CD4-positive, CD25-positive, alpha-beta regulatory T cell (primary cell): ENCODE data around the gene RUNX1. TPM values are rescaled to one million over a fixed set of nuclear protein-coding genes. Genes with fewer than 3 reads are reported as not detected.

Source experiments
- ATAC-seq, 2 donors: fragments of 150-1000 bp; cut with Tn5 transposase; one replicate each; pipeline ENCODE4 v1.10.0; 2021; ENCODE audit warnings: low read depth in 2 of 2, moderate number of reproducible peaks in 2 of 2, moderate library complexity in 1 of 2
- DNase-seq, 3 donors: peaks; one replicate each; pipeline versions ENCODE4 v3.0.0 to v3.0.0-alpha.2; 2012 to 2022; ENCODE audit warnings: mixed read lengths in 1 of 3
- H3K27ac ChIP-seq: one replicate; pipeline ENCODE4 v1.7.0; 2013; ENCODE audit warnings: mild to moderate bottlenecking, low read length; ENCODE audit not compliant: insufficient read depth, poor library complexity, severe bottlenecking
- H3K27me3 ChIP-seq: one replicate; pipeline ENCODE4 v1.7.0; 2013; ENCODE audit warnings: low read length; ENCODE audit not compliant: control insufficient read depth, insufficient read depth
- H3K36me3 ChIP-seq: one replicate; pipeline ENCODE4 v1.7.0; 2013; ENCODE audit warnings: mild to moderate bottlenecking, low read length, moderate library complexity; ENCODE audit not compliant: control insufficient read depth, insufficient read depth
- H3K4me1 ChIP-seq: 2 replicates; pipeline ENCODE4 v1.7.0; 2013; ENCODE audit warnings: mild to moderate bottlenecking, low read length; ENCODE audit not compliant: insufficient read depth, control insufficient read depth, poor library complexity, severe bottlenecking
- H3K4me3 ChIP-seq: one replicate; pipeline ENCODE4 v1.7.0; 2013; ENCODE audit warnings: low read depth, mild to moderate bottlenecking, low read length, moderate library complexity
- H3K9me3 ChIP-seq, 2 experiments: 1 replicate in 1 of 2; 2 replicates in 1 of 2; pipeline ENCODE4 v1.7.0; 2013; ENCODE audit warnings: low read length in 2 of 2, mild to moderate bottlenecking in 1 of 2, moderate library complexity in 1 of 2; ENCODE audit not compliant: control insufficient read depth in 2 of 2
- H3K27ac Mint-ChIP-seq, 3 donors: one replicate each; pipeline ENCODE4 v1.8.0; 2020 to 2022; ENCODE audit warnings: mild to moderate bottlenecking in 3 of 3, mixed read lengths in 3 of 3, moderate library complexity in 2 of 3
- H3K27me3 Mint-ChIP-seq: one replicate; pipeline ENCODE4 v1.8.0; 2022; ENCODE audit warnings: mild to moderate bottlenecking, mixed read lengths
- H3K36me3 Mint-ChIP-seq: one replicate; pipeline ENCODE4 v1.8.0; 2020; ENCODE audit warnings: mixed read lengths
- H3K4me1 Mint-ChIP-seq, 4 donors: one replicate each; pipeline ENCODE4 v1.8.0; 2020 to 2022; ENCODE audit warnings: mixed read lengths in 4 of 4, mild to moderate bottlenecking in 1 of 4
- H3K4me3 Mint-ChIP-seq, 4 donors: one replicate each; pipeline ENCODE4 v1.8.0; 2020 to 2022; ENCODE audit warnings: mild to moderate bottlenecking in 4 of 4, mixed read lengths in 4 of 4, moderate library complexity in 3 of 4
- H3K9me3 Mint-ChIP-seq, 7 donors: one replicate each; pipeline ENCODE4 v1.8.0; 2020 to 2022; ENCODE audit warnings: mixed read lengths in 7 of 7, mild to moderate bottlenecking in 3 of 7, moderate library complexity in 2 of 7
- polyA plus RNA-seq, 4 donors: library from polyadenylated mRNA; unstranded; fragments of 300-500 nt; fragmentation: Illumina TruSeq; gene quantifications; one replicate each; pipeline ENCODE4 v1.2.3, GENCODE V29; 2021
- total RNA-seq: library from RNA; stranded (reverse); gene quantifications from one replicate; pipeline ENCODE4 v1.2.3, GENCODE V29; 2022

RUNX1 gene
- total and polyA plus RNA-seq, 5 donors from 2014 or later: 14.2 to 133 (median 21.4) TPM

DNA sequence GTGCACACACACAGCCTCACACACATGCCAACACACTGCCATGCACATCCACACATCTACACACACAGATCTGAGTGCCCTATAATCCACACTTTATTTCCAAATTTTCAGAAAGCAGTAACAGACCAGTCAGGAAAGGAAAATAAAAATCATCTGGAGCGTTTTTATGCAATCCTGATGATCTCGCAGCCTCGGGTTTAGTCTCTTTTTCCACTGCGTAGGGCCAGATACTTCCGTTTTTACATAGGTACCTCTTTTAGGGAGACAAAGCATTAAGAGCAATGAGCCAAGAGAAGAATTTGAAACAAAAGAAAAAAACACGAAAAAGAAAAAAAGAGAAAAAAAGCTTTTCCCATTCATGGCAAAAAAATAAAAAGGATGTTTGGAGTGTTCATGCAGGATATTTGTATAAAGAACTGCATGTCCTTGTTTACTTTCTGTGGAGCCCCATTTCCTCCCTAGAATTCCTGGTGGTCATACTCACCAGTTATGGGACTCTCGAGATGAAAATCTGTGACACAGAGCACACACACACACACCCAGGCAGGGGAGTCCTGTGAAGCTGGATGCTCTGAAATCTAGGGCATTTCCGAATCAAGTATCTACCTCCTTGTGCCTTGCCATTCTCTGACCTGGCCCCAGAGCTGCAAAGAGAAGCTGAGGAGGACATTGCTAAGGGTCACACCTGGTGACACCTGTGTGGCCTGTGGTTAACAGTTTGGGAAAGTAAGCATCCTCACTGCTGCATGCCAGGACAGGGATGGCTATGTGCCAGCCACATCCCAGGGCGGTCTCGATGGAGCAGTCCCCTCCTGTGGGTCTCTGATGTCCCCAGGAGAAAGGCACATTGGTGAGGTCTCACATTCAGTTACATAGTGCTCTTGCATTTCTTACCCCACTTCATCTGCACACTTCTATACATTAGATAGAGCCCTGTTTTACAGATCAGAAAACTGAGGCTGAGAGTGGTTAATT is 83.6 kb downstream of the RUNX1 start:
- DNase-seq: no peak
- no peak overlapping the region for H3K4me3 ChIP-seq
- peaks cover 20% of the 10 kb centered on the region for H3K36me3 ChIP-seq
- ATAC-seq: no peak
- peaks cover 35% of the 10 kb centered on the region for H3K36me3 Mint-ChIP-seq
- peak overlapping the region in 3 of 4 donors; percentile 2 to 24 (median 14) for H3K4me3 Mint-ChIP-seq
- no peaks in the 10 kb centered on the region for H3K27me3 ChIP-seq
- no peaks in the 10 kb centered on the region for H3K9me3 ChIP-seq
- H3K4me1 Mint-ChIP-seq: peaks cover 40 to 94% (median 69%) of the 10 kb centered on the region in 4 donors
- H3K4me1 ChIP-seq: peaks cover 54% of the 10 kb centered on the region
- no peaks in the 10 kb centered on the region for H3K9me3 Mint-ChIP-seq
- H3K27ac Mint-ChIP-seq: peak overlapping the region in 1 of 3 donors; percentile 28
- H3K27ac ChIP-seq: no peak overlapping the region
- no peaks in the 10 kb centered on the region for H3K27me3 Mint-ChIP-seq

DNA sequence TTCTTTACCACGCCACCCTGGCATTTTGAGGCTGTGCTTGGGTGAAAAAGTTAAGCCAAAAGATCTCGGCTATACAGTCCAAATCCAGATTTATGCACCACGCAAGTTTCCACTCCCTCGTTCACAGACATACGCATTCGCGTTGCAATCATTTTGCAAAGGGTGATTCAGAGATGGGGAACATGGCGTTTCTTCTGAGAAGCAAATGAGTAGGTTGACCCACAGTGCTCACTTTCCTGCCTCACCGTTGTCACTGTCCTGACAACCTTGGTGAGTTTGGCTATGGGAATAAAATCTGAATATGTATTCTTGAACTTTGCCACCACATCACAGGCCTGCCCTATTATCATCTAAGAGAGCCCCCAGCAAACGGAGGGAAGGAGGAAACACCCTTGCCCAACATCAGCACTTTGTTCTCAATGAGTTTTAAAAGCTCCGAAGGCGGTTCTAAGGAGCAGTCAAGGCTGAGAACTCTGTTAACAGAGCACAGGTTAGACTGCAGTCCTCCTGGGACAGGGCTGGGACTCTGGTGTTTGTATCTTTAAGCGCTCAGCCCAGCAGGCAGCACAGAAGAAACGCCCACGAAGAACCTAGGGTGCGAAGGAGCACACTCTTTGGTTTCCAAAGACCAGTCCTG is 86.4 kb downstream of the RUNX1 start:
- peaks cover 21% of the 10 kb centered on the region for H3K36me3 ChIP-seq
- H3K4me3 Mint-ChIP-seq: peak overlapping the region in 2 of 4 donors; percentile 38 to 50
- ATAC-seq (no peak), DNase-seq (no peak)
- no peak overlapping the region for H3K27ac ChIP-seq
- no peaks in the 10 kb centered on the region for H3K9me3 ChIP-seq
- peaks cover 26% of the 10 kb centered on the region for H3K4me1 ChIP-seq
- peaks cover 43% of the 10 kb centered on the region for H3K36me3 Mint-ChIP-seq
- H3K4me1 Mint-ChIP-seq: peaks cover 23 to 87% (median 63%) of the 10 kb centered on the region in 4 donors
- peak overlapping the region in 2 of 3 donors; percentile 60 to 64 for H3K27ac Mint-ChIP-seq
- no peaks in the 10 kb centered on the region for H3K27me3 ChIP-seq
- peak overlapping the region; percentile 33 for H3K4me3 ChIP-seq
- no peaks in the 10 kb centered on the region for H3K9me3 Mint-ChIP-seq
- H3K27me3 Mint-ChIP-seq: no peaks in the 10 kb centered on the region

DNA sequence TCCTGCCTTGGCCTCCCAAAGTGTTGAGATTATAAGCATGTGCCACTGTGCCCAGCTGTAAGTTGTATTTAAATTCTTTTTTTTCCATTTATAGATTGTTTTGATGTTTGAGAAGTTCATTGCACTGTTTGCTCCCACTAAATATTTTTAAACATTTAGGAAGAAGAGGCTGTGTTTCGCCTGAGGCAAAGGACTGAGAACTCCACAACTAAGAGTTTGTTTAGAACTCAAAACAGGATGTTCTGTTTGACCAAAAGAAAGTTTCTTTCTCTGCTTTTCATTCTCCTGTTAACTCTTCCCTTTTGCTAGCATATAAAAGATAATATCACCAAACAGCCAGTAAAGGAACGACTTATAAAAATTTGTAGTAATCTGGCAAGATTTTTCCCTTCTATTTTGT is 87.0 kb downstream of the RUNX1 start:
- ATAC-seq (no peak), DNase-seq (no peak)
- H3K36me3 ChIP-seq: peaks cover 18% of the 10 kb centered on the region
- H3K4me3 ChIP-seq: peak overlapping the region; percentile 33
- Mint-ChIP-seq H3K9me3 (no peaks in the 10 kb centered on the region), H3K27me3 (no peaks in the 10 kb centered on the region), H3K4me1 (peaks cover 18 to 87% (median 60%) of the 10 kb centered on the region in 4 donors), H3K36me3 (peaks cover 37% of the 10 kb centered on the region), H3K27ac (peak overlapping the region in 2 of 3 donors; percentile 60 to 64), H3K4me3 (peak overlapping the region in 1 of 4 donors; percentile 50)
- H3K27me3 ChIP-seq: no peaks in the 10 kb centered on the region
- peaks cover 25% of the 10 kb centered on the region for H3K4me1 ChIP-seq
- H3K9me3 ChIP-seq: no peaks in the 10 kb centered on the region
- H3K27ac ChIP-seq: no peak overlapping the region

DNA sequence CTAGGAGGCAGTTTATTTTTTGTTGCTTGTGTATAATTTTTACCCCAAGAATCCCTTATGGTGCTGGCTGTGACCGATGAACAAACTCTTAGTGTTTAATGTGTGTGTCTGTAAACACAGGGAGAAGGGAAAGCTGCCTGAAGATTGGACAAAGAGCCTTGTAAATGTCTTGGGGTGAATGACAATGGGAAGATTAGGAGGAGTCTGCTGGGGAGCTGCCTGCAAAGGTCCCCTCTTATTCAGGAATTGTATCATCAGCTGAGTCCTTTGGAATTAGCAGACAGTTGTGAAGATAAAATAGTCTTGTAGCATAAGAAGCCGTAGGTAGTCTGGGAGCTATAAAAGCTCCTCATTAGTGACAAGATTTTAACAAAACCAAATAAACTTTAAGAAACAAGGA is 88.4 kb downstream of the RUNX1 start:
- no peaks in the 10 kb centered on the region for H3K27me3 Mint-ChIP-seq
- H3K27me3 ChIP-seq: no peaks in the 10 kb centered on the region
- H3K27ac ChIP-seq: no peak overlapping the region
- peaks cover 47% of the 10 kb centered on the region for H3K36me3 Mint-ChIP-seq
- no peaks in the 10 kb centered on the region for H3K9me3 Mint-ChIP-seq
- H3K9me3 ChIP-seq: no peaks in the 10 kb centered on the region
- ATAC-seq (no peak), DNase-seq (no peak)
- H3K36me3 ChIP-seq: peaks cover 17% of the 10 kb centered on the region
- peak overlapping the region in 1 of 3 donors; percentile 59 for H3K27ac Mint-ChIP-seq
- peaks cover 23 to 90% (median 64%) of the 10 kb centered on the region in 4 donors for H3K4me1 Mint-ChIP-seq
- peak overlapping the region in 1 of 4 donors; percentile 48 for H3K4me3 Mint-ChIP-seq
- no peak overlapping the region for H3K4me3 ChIP-seq
- peaks cover 32% of the 10 kb centered on the region for H3K4me1 ChIP-seq

DNA sequence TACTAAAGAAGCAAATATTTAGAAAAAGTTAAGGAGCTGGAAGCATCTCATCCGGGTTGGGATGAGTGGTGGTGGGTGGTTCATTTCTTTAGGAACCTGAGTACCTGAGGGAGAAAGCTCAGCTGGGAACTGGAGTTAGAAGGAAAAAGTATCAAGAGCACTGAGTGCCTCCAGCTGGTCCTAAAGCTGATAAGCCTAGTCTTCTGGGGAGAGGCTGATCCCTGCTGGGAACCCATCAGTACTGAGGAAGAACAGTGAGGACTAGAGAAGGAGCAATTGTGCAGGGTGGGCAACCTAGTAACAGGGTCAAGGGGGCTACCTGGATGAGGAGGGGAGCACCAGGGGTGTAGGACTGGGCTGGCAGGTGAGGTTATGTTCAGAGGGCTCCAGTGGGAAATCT is 89.5 kb downstream of the RUNX1 start:
- no peaks in the 10 kb centered on the region for H3K9me3 Mint-ChIP-seq
- Histone ChIP-seq H3K27ac (no peak overlapping the region), H3K36me3 (peaks cover 13% of the 10 kb centered on the region), H3K4me3 (no peak overlapping the region), H3K4me1 (peaks cover 35% of the 10 kb centered on the region), H3K27me3 (no peaks in the 10 kb centered on the region), H3K9me3 (no peaks in the 10 kb centered on the region)
- DNase-seq: no peak
- peak overlapping the region in 2 of 4 donors; percentile 1 to 69 for H3K4me3 Mint-ChIP-seq
- H3K27me3 Mint-ChIP-seq: no peaks in the 10 kb centered on the region
- peaks cover 43% of the 10 kb centered on the region for H3K36me3 Mint-ChIP-seq
- H3K4me1 Mint-ChIP-seq: peaks cover 23 to 90% (median 63%) of the 10 kb centered on the region in 4 donors
- H3K27ac Mint-ChIP-seq: no peak overlapping the region
- no peak for ATAC-seq

DNA sequence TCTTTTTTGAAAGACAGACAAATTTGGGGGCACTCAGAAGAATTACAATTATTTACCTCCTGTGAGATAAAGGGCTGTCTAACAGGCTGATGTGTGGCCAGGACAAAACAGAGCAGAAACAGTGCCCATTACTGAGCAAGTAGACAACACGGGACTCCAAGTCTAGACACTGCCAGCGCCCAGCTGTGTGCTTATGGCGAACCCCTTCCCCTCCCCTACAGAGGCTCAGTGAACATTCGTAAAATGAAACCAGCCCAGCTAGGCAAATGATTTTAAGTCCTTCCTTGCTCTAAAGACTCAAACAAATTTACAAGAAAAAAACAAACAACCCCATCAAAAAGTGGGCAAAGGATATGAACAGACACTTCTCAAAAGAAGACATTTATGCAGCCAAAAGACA is 91.1 kb downstream of the RUNX1 start:
- H3K9me3 Mint-ChIP-seq: no peaks in the 10 kb centered on the region
- H3K27ac Mint-ChIP-seq: peak overlapping the region in 1 of 3 donors; percentile 39
- Histone ChIP-seq H3K27ac (no peak overlapping the region), H3K27me3 (no peaks in the 10 kb centered on the region), H3K9me3 (no peaks in the 10 kb centered on the region), H3K4me3 (no peak overlapping the region), H3K36me3 (peaks cover 8% of the 10 kb centered on the region), H3K4me1 (peaks cover 36% of the 10 kb centered on the region)
- peak overlapping the region in 1 of 4 donors; percentile 31 for H3K4me3 Mint-ChIP-seq
- H3K27me3 Mint-ChIP-seq: no peaks in the 10 kb centered on the region
- DNase-seq (no peak), ATAC-seq (no peak)
- H3K36me3 Mint-ChIP-seq: peaks cover 38% of the 10 kb centered on the region
- H3K4me1 Mint-ChIP-seq: peaks cover 33 to 90% (median 66%) of the 10 kb centered on the region in 4 donors

DNA sequence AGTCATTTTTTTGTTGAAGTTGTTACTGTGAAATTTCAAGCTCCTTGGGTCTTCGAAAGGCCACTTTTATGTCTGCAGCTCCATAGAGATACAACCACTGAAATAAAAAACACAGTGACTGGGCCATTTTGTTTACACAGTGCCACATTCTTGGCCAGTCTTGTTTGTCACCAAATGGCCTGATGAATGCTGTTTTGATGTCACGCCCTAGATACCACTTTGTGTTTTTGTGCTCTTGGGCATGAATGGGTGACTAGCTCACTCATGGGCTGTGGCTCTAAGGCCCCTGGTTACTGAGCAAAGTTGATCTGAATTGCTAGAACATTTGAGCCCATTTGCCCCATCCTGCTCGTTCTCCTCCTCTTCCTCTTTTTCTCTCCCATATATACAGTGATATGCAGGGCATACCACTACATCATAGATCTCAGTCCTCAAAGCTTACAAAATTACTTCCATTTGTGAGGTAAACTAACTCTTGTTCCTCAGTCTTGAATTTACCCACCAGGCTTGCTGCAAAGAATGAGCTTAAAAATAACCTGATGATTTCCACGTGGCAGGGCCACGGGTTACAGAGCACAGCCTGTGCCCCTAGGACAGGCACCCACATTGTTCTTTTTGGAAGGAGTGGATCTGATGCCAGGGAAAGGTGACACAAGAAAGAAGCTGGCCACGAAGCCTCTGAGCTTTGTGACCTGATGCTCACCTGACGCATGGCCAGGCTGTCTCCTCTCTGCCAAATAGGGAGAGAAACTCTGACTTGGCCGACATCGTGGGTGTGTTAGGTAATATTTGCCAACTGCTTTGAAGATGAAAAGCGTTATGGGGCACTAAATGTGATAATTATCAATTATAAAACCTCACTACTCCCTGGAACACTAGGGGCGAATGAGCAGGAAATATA is 92.4 kb downstream of the RUNX1 start:
- peaks cover 38 to 90% (median 67%) of the 10 kb centered on the region in 4 donors for H3K4me1 Mint-ChIP-seq
- no peaks in the 10 kb centered on the region for H3K9me3 ChIP-seq
- no peak overlapping the region for H3K4me3 ChIP-seq
- no peak for DNase-seq
- H3K4me1 ChIP-seq: peaks cover 28% of the 10 kb centered on the region
- no peaks in the 10 kb centered on the region for H3K27me3 Mint-ChIP-seq
- H3K9me3 Mint-ChIP-seq: no peaks in the 10 kb centered on the region
- peaks cover 8% of the 10 kb centered on the region for H3K36me3 ChIP-seq
- H3K36me3 Mint-ChIP-seq: peaks cover 41% of the 10 kb centered on the region
- H3K27ac Mint-ChIP-seq: peak overlapping the region; percentile 3 to 66 (median 26)
- no peak for ATAC-seq
- H3K27me3 ChIP-seq: no peaks in the 10 kb centered on the region
- peak overlapping the region in 2 of 4 donors; percentile 22 to 34 for H3K4me3 Mint-ChIP-seq
- H3K27ac ChIP-seq: no peak overlapping the region
